NCI-H1436 treated with DMSO at 0.1 percent for 48 hours (cell line): ENCODE measurements around the gene TYW5.

Experiments used
- DNase-seq: peaks from one replicate; lab custom pipeline; 2025; lab: John Stamatoyannopoulos, UW

TYW5 gene

DNA sequence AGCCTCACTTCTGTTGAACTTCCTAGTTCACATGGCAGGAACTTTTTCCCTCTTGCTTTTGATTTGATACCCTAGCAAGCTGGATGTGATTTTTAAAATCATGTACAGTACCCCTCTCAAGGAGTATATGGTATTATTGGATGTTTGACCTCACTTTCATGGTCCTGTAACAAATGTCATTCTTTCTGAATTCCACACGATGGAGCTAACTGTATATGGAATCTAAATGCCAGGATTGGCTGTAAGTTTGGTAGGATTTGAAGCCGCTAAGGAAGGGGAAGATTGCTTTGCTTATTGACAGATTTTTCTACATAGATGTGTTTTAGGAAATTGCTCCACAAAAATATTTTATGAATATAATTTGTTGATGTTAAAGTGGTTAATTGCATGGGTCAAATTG lies 18.4 kb upstream of the TYW5 start:
- DNase-seq: no peak

DNA sequence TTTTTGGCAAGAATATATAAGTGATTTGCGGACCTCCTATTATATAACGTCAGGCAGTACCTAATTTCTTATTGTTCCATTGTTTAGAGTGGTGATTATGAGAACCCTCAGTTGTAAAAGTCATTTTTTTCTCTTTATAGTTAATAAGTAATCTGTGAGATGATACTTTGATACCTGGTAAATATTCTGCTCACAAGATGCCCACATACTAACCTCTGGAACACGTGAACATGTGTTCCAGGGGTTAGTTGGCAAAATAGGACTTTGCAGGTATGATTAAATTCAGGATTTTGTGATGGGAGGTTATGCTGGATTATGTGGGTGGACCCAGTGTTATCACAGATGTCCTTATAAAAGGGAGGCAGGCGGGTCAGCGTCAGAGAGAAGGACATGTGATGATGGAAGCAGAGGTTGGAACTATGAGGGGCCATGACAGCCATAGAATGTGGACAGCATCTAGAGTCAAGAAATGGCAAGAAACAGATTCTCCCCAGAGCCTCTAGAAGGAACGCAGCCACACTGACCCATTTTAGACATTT lies 16.9 kb upstream of the TYW5 start:
- no peak for DNase-seq

DNA sequence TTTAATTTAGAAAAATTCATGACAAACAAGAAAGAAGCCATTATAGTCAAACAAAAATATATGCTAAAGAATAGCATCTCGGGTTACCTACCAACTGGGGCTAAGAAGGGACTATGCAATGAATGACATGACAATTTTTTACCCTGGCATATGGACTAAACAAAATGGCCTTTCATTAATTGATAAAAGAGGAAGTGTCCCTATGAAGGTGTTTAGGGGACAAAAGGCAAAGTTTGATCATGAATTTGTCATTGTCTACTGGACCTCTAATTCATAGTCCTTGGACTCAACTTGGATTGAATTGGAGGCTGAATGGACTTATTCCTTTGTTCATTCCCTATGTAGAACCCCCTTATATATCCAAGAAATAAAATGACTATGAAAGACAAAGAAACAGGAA lies 12.8 kb upstream of the TYW5 start:
- no peak for DNase-seq

DNA sequence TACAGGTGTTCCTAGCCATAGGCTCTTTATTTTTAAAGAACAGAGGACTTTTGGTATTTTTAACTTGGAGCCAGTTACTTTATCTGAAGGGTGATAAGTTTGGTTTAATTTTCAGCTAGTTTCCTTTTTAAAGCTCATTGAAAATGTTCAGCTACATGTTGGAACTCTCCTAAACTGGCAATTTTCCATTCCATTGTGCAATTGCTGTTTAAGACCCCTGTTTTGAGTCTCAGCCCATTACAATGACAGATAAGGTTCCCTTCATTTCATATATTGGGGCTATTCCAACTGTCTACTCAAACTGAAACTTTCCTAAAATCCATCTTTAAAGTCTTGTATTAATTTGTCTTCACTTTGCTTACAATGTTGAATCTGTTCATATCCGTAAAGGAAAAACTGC lies 11.7 kb upstream of the TYW5 start:
- DNase-seq: no peak

DNA sequence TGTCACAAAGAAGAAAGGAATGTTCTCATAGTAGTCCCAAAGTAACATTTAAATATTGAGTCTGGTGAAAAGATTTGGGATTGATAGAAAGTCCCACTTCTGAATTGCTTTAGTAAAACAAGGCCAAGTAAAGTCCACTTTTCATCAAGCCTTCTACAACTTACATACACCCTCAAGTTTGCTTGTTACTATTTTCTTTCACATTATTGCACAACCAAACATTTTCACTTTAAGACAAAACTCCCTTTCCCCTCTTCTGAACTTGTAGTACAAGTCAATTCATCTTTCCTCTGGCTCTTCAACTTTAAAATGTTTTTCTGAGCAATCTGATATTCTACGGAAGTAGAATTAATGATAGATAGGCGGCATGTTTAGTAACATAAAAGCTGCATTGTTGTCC lies 11.1 kb upstream of the TYW5 start:
- DNase-seq: no peak

DNA sequence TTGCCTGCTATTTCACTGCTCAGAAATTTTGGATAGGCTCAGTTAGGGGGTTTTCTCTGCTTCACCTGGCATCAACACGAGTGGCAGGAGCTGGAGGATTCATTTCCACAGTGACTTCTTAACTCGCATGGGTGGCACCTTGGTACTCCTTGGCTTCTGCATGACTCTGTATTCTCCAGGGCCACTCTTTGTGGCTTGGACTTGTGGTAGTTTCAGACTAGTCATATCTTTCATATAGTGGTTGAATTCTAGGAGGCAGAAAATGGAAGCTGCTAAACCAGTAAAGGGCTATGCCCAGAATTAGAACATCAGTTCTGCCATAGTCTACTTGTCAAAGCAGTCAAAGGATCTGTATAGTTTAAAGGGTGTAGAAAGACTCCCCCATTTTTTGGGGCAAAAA lies 6.9 kb upstream of the TYW5 start:
- DNase-seq: no peak

DNA sequence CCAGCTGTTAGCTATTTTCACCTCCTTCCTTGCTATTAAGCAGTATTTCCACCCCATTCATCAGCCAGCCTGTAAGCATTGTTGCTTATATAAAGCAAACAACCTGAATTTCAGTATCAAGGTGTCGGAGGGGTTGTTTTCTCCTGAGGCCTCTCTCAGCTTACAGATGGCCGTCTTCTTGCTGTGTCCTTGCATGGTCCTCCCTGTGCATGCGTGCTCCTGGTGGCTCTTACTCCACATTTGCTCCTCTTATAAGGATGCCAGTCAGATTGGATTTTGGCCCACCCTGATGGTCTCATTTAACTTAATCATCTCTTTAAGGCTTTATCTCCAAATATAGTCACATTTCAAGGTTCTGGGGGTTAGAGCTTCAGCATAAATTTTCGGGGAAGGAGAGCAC lies 2.7 kb upstream of the TYW5 start:
- DNase-seq: no peak

DNA sequence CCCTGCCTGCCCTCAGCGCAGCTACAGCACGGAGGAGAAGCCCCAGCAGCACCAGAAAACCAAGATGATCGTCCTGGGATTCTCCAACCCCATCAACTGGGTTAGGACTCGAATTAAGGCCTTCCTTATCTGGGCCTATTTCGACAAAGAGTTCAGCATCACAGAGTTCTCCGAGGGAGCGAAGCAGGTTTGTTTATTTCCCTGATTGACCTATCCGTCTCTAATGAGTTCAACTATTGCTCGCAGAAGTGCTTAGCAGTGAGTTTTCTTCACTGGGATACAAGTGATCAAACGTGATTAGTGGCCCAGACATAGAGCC lies 730 bp upstream of the TYW5 start:
- DNase-seq: no peak

DNA sequence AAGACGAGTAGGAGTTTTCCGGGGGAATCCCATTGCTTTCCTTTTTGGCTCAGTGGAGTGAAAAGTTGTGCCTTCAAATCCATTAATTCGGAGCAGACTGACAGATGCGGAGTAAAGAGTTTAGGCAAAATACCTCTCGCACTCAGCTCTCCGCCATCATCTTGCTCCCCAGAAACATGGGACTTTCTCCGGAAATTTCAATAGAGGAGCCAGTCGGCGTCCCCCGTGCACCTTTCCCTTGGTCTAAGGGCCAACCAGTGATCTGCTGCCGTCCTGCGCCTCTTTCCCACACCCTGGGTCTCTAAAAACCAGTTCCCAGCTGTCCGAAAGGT lies 318 bp downstream of the TYW5 start:
- DNase-seq: no peak

DNA sequence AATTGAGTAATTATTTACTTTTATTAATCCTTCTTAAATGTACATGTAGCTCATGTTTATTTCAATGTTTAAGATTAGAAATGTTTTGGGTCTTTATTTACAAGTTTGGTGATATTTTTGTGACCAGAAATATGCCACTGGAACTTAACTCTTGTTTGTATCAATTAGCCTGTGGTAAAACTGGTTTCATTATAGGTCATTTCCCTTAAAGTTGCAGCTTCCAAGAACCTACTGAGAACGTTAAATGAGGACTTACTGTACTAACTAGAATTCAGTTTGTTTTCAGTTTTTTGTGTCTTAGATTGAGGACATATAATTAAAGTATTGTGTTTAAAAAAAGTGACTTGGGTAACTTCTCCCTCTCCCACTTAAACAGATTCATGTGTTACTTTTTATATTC lies 4.3 kb downstream of the TYW5 start:
- no peak for DNase-seq

DNA sequence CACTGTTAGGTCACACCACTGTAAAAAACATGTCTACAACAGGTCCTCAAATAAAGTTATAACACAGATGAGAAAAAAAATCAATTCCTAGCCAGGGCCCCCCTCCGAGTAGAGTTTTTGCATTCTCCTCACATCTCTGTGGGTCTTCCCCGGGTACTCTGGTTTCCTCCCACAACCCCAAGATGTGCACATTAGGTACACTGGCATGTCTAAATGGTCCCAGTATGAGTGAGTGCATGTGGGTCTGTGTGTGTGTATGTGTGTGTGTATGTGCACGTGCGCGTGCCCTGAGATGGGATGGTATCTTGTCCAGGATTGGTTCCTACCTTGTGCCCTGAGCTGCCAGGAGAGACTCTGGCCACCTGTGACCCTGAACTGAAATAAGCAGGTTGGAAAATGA lies 4.9 kb downstream of the TYW5 start:
- DNase-seq: no peak

DNA sequence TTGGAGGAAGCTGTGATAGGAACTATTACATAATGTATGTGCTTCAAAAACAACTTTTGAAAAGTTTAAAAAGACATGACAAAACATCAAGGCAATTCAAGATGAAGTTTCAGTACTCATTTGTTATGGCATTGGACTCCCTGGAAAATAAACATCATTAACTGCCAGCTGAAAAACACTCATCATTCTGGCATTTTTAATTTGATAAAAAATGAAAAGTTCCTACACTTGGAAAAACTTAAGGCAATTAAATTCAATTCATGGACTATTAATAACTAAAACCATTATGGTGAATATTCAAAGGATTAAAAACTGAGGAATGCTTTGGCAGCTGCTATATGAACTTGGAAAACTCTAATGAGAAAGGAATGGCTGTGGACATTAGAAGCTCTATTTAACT lies 8.5 kb downstream of the TYW5 start:
- no peak for DNase-seq

DNA sequence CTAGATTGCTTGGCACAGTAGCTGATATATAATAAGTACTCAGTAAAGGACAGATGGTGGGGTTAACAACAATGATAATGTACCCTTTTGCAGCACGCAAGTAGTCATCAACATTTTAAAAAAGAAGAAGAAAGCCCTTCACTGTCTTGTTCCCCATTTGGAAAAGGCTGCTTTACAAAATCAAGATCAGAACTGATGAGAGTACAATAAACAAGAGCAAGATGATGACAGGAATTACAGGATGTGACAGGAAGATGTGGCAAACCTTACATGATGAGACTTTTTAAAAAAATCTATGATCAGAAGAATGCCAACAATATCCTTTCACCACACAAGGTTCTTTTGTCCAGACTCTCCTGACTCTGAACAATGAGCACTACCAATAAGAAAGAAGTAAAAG lies 9.1 kb downstream of the TYW5 start:
- DNase-seq: no peak

DNA sequence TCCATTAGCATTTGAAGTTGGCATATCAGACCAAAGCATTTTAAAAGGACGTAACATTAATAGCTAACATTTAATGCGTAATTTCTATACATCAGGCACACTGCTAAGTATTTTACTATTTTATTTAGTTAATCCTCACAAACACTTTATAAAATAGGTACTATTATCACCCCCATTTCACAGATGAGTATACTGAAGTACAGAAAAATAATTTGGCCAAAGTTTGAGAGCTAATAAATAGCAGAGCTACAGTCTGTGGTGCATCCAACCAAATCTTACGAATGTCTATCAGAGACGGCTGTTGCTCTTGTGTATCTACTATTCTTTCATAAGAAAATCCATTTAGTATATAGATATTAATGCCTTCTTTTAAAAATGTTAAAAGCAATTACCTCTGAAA lies 11.9 kb downstream of the TYW5 start:
- DNase-seq: no peak

DNA sequence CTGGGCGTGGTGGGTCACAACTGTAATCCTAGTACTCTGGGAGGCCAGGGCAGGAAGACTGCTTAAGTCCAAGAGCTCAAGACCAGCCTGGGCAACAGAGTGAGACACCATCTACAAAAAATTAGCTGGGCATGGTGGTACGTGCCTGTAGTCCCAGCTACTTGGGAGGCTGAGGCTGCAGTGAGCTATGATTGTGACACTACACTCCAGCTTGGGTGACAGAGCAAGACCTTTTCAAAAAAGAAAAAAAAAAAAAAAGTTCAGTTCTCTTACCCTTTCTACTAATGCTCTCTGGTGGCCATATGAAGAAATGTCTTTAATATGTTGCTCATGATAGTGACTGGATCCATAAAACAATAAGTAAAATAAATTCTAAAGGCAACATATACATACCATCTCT lies 14.9 kb downstream of the TYW5 start:
- DNase-seq: no peak

DNA sequence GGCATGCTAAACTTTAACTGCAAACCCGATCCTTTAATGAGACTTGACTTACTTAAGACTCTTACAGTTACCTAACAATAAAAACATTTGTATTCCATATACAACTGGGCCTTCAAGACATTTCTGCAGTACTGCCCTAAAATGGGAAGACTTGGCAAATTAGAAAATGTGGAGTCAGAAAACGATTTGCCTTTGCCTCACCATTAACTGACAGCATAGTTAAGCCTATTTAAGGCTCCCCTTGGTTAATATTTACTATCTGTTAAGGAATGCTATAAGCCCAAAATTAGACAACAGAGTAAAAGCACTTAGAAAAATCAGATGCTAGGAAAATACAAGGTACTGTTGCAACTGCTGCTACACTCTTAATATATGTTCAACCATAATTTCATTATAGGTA lies 18.7 kb downstream of the TYW5 start:
- no peak for DNase-seq

DNA sequence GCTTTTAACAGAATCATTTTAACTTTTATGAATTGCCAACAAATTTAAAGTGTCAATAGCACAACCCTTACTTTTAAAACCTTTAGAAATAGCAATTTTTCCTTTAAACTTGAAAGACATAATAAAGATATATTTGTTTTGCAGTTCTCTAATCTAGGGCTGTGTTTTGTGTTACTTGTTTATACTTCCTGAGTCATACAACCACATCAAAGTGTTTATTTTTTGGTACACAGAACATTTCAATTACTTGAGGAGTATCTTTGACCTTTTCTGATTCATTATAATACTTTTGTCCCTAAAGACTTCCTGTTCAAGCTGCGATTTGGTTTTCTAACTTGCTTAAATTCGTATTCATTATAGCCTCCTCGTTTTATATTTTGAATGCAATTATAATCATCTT lies 21.8 kb downstream of the TYW5 start:
- no peak for DNase-seq

DNA sequence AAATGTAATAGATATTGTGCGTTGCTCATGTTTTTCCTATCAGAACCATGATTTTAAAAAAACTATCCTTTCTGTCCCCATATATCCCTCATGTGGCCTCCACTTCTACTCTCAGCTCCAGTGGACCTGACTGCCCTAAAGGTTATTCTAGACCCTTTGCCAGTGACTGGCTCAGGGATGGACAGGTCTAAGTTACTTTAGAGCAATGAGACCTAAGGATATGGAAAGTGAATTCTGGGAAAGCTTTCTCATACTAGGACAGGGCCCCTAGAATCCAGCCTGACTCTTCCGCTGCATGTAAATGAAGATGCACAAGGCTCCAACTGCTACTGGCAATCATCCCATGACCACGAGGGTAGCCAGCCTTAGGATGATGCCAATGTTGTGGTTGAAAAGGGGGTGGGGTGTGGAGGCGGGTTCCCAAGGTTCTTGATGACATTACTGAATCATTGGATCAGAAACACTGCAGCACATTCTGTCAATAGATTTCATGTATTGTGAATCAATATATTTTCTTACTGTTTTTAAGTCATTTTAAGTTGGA lies 22.9 kb downstream of the TYW5 start:
- DNase-seq: no peak

DNA sequence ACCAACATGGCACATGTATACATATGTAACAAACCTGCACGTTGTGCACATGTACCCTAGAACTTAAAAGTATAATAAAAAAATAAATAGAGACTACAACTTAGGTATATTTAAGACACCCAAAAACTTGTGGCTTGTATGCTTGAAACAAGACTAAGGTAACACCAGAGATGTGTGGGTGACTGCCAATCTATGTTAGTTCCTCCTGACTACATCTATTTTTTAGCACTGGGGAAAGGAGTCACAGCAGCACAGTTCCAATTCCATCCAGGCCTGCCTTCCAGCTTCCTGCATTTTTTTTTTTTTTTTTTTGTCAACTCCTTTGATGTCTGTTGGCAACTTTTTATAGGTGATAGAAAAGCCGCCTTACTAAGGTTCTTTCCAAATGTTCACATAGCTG lies 26.0 kb downstream of the TYW5 start:
- no peak for DNase-seq

DNA sequence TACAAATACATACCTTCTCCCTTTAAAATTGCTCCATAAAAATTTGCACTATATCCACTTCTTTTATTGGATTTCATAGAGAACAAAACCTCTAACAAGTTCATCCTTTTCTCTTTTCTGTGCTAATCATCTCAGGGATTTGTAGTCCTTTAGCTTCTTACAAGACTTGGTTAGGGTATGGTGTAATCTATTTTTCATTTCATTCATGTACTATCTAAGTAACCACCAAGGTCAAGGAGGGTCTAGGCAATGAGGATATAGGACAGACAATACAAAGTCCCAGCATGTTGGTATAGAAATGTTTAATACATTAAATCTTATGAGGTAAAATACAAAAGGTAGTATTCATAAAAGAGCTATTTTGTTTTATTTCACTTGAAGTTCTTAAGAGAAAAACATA lies 26.7 kb downstream of the TYW5 start:
- DNase-seq: no peak

DNA sequence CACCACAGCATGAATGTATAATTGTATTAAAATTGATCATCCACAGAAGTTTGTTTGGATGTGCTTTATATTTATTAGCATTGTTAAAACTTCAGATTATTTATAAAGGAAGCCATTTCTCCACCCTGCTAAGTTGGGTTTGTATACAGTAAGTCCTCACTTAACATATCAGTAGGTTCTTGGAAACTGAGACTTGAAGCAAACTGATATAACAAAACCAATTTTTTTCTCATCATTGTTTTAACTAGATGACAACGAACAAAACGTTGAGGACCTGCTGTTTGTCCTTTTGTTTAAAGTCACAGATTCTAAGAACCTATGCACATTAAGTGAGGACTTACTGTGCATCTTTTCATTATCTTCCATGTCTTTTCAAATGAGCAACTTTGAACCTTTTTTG lies 27.1 kb downstream of the TYW5 start:
- DNase-seq: no peak

DNA sequence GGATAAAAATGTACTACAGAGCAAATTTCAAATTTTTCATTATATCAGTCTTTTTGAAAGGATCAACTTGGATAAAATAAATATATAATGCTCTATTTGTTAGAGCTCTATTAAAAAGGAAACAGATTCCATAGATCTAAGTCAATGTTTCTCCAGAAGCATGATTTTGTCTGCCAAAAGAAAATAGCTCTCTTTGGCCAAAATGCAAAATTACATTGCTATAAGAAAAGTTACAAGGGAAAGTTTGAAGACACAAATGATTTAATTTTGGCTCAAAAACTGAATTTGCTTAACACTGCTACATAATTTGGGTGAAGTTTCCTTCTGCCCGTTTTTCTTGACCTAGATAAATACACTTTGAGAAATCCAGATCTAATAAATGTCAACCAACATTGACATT lies 28.5 kb downstream of the TYW5 start:
- DNase-seq: no peak

DNA sequence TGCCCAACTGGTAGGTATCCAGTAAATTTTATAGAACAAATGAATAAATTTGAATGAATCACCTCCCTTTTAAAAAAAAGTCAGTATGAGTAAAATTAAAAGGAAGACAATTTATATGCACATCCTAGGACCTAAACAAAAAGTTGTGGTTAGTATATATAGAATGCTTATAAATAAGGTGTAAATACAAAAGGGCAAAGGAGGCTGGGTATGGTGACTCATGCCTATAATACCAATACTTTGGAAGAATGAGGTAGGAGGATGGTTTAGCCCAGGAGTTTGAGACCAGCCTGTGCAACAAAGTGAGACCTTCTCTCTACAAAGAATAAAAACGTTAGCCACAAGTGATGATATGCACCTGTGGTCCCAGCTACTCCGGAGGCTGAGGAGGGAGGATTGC lies 31.4 kb downstream of the TYW5 start:
- DNase-seq: no peak

DNA sequence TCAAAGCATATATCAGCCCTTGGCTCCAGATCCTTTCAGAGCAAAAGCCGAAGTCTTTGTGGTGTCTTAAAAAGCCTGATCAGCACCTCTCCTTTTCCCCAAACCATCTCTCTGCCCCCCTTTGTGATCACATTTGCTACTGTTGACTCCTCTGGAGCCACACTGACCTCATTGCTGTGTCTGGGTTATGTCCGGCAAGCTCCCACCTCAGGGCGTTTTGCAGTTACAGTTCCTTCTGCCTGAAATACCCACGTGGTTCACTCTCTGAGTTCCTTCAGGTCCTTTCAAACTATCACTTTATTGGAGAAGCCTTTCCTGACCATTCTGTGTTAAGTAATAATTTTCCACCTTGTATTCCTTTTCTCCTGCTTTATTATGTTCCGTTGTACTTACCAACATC lies 32.4 kb downstream of the TYW5 start:
- DNase-seq: no peak

DNA sequence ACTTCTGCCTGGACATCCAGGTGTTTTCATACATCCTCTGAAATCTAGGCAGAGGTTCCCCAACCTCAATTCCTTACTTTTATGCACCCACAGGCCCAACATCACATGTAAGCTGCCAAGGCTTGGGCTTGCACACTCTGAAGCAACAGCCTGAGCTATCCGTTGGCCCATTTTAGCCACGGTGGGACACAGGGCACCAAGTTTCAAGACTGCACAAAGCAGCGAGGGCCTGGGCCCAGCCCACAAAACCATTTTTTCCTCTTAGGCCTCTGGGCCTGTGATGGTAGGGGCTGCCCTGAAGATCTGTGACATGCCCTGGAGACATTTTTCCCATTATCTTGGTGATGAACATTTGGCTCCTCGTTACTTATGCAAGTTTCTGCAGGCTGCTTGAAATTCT lies 38.3 kb downstream of the TYW5 start:
- no peak for DNase-seq
